GM23338 (cell line): Measurements from ENCODE around the gene TCP11.

ENCODE experiments used
- EZH2 ChIP-seq: fragments of 200-600 bp; sonication (generic); IDR thresholded peaks from one replicate; pipeline ENCODE4 v1.8.0; 2017; ENCODE audit warnings: antibody characterized with exemption, mild to moderate bottlenecking, low read depth; ENCODE audit not compliant: unreplicated experiment
- TF ChIP-seq, protein P1 (sequence below), 2 experiments: fragments of 200-600 bp in 1 of 2; sonication (generic) in 1 of 2; conservative IDR thresholded peaks; 2 replicates each; pipeline versions ENCODE4 v1.5.1 to v1.6.1; 2016 to 2017; ENCODE audit warnings: antibody characterized with exemption in 2 of 2, low read depth in 2 of 2, mild to moderate bottlenecking in 2 of 2, moderate library complexity in 1 of 2

DNA sequence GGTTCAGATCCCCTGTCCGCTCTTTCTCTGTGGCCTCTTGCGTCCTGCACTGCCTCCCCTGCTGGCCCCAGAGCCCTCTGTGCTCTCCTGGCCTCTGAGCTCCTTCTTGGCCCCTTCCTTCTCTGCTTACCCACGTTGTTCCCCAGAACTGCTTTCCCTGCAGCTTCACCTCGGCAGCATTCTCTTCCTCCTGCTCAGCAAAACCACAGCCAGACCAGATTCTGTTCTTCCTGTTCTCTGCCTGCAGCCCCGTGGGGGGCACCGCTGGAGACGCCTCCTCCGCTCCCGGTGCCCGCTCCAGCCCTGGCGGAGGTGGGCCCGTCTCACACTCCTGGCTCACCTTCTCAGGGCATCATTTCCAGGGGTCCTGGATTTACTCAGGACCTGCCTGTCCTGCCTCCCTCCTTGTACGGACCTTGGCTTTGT lies 59.7 kb downstream of the TCP11 start:
- TF ChIP-seq, protein P1, sequence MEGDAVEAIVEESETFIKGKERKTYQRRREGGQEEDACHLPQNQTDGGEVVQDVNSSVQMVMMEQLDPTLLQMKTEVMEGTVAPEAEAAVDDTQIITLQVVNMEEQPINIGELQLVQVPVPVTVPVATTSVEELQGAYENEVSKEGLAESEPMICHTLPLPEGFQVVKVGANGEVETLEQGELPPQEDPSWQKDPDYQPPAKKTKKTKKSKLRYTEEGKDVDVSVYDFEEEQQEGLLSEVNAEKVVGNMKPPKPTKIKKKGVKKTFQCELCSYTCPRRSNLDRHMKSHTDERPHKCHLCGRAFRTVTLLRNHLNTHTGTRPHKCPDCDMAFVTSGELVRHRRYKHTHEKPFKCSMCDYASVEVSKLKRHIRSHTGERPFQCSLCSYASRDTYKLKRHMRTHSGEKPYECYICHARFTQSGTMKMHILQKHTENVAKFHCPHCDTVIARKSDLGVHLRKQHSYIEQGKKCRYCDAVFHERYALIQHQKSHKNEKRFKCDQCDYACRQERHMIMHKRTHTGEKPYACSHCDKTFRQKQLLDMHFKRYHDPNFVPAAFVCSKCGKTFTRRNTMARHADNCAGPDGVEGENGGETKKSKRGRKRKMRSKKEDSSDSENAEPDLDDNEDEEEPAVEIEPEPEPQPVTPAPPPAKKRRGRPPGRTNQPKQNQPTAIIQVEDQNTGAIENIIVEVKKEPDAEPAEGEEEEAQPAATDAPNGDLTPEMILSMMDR (conservative IDR thresholded peaks at IDR 0.05; ENCODE audit: low read depth in 2 of 2): no peak
- TF ChIP-seq EZH2: no peak
